Ovary (tissue), 3 donors: ENCODE data around the gene IGSF21.

Experiments used
- EP300 ChIP-seq: sonication (generic); formaldehyde crosslinking; IDR thresholded peaks from one replicate; pipeline ENCODE4 v1.6.1; 2017; ENCODE audit warnings: antibody characterized with exemption
- POLR2A ChIP-seq: fragments of 450-650 bp; IDR thresholded peaks from one replicate; pipeline ENCODE4 v1.6.1; 2017; ENCODE audit warnings: antibody characterized with exemption, mild to moderate bottlenecking, moderate library complexity
- TF ChIP-seq, protein P1 (sequence below), 3 donors: fragments of 450-650 bp in 2 of 3; fragments of 200-600 bp in 1 of 3; IDR thresholded peaks; one replicate each; pipeline versions ENCODE4 v1.5.1 to v1.8.0; 2016 to 2022; ENCODE audit warnings: antibody characterized with exemption in 3 of 3, mild to moderate bottlenecking in 1 of 3
- donor health status: DM: no; HTN: no; CAD: no.

DNA sequence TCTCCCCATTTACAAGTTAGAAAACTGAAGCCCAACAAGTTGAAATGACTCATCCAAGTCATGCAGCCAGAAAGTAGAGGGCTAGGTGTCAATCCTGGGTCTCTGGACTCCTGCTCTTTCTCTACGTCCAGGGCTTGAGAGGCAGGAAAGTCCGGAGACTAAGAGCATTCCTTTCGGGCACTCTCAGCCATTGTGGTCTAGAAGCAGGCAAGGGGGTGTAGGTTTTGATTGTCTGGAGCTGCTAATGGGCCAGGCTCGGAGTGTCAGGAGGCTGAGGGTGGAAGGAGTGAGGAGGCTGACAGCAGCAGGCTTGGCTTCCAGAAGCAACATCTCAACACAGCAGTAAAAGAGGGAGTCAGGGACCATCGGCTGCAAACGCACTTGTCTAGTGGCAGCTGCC is 265.6 kb downstream of the IGSF21 start:
- TF ChIP-seq, protein P1, sequence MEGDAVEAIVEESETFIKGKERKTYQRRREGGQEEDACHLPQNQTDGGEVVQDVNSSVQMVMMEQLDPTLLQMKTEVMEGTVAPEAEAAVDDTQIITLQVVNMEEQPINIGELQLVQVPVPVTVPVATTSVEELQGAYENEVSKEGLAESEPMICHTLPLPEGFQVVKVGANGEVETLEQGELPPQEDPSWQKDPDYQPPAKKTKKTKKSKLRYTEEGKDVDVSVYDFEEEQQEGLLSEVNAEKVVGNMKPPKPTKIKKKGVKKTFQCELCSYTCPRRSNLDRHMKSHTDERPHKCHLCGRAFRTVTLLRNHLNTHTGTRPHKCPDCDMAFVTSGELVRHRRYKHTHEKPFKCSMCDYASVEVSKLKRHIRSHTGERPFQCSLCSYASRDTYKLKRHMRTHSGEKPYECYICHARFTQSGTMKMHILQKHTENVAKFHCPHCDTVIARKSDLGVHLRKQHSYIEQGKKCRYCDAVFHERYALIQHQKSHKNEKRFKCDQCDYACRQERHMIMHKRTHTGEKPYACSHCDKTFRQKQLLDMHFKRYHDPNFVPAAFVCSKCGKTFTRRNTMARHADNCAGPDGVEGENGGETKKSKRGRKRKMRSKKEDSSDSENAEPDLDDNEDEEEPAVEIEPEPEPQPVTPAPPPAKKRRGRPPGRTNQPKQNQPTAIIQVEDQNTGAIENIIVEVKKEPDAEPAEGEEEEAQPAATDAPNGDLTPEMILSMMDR (IDR thresholded peaks at IDR 0.05): no peak
- TF ChIP-seq POLR2A (no peak), EP300 (no peak)
